ENCODE results near the gene EIF4E3.

The EIF4E3 gene

DNA sequence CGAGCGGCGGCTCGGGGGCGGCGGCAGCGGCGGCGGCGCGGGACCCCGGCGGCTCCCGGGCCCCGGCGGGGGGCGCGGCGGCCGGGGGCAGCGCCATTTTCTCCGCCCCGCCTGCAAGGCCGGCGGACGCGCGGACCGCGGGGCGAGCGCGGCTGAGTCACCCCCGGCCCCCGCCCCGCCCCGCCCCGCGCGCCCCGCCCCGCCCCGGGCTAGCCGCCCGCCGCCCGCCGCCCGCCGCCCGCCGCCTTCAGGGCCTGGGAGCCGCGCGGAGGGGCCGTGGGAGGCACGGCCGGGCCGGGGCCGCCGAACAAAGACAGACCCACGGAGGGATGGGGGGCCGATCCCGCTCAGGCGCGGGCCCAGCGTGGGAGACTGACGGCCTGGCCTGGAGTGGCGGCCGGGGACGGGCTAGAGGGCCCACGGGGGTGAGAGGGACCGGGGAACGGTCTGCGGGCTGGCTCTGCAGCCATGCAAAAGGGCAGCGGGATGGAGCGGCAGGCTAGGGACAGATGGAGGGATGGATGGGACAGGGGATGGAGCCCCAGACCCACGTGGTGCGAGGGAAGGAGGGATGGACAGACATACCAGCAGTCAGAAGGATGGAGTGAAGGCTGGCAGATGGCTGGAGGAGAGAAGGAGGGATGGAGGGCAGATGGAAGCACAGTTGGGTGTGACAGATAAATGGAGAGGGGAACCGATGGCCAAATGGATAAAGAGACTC, at the start of gene EIF4E3:
Gene EIF4E3, minus strand, starts transcription at position 132 of the 721 bp plus-strand sequence. Its CDS starts 35 bp downstream, at position 97.
- Histone ChIP-seq H3K27ac (no peak within 1 kb of the TSS), H3K9me3 (ENCODE audit: low read depth, low read length) (no peaks in the 10 kb centered on the region), H3K36me3 (ENCODE audit: insufficient read depth, low read length) (no peaks in the 10 kb centered on the region), H3K4me3 (peak within 1 kb of the TSS; percentile 73), H3K9ac (ENCODE audit: insufficient read length) (no peak within 1 kb of the TSS)
- TF ChIP-seq EZH2 (IDR thresholded peaks at IDR 0.05) (no peak), POLR2AphosphoS5 (IDR thresholded peaks at IDR 0.05; ENCODE audit: borderline replicate concordance, low read depth, low read length) (no peak), FOXP2 (optimal IDR thresholded peaks at IDR 0.05; ENCODE audit: control extremely low read depth, extremely low read length, insufficient read depth) (no peak)
- DNase-seq (ENCODE audit: low read depth, low spot score), result no peak

GRCh38 chr3:71771884-71772283, 46.7 kb upstream of the EIF4E3 start:
- no peak for DNase-seq (ENCODE audit: low read depth, low spot score)
- H3K27ac ChIP-seq, result no peak overlapping the region
- H3K36me3 ChIP-seq (ENCODE audit: insufficient read depth, low read length), result no peaks in the 10 kb centered on the region; the same call in 1 of the 2 replicates
- TF ChIP-seq FOXP2 (optimal IDR thresholded peaks at IDR 0.05; ENCODE audit: control extremely low read depth, extremely low read length, insufficient read depth), result no peak
- TF ChIP-seq EZH2 (IDR thresholded peaks at IDR 0.05), result no peak
- no peak for TF ChIP-seq POLR2AphosphoS5 (IDR thresholded peaks at IDR 0.05; ENCODE audit: borderline replicate concordance, low read depth, low read length)
- H3K9ac ChIP-seq (ENCODE audit: insufficient read length), result no peak overlapping the region
- no peaks in the 10 kb centered on the region for H3K9me3 ChIP-seq (ENCODE audit: low read depth, low read length)
- H3K4me3 ChIP-seq, result no peak overlapping the region

GRCh38 chr3:71771126-71771525, 45.9 kb upstream of the EIF4E3 start:
- Histone ChIP-seq H3K9ac (ENCODE audit: insufficient read length) (no peak overlapping the region), H3K4me3 (no peak overlapping the region), H3K9me3 (ENCODE audit: low read depth, low read length) (no peaks in the 10 kb centered on the region), H3K36me3 (ENCODE audit: insufficient read depth, low read length) (no peaks in the 10 kb centered on the region), H3K27ac (no peak overlapping the region)
- TF ChIP-seq FOXP2 (optimal IDR thresholded peaks at IDR 0.05; ENCODE audit: control extremely low read depth, extremely low read length, insufficient read depth), result no peak
- TF ChIP-seq POLR2AphosphoS5 (IDR thresholded peaks at IDR 0.05; ENCODE audit: borderline replicate concordance, low read depth, low read length), result no peak
- no peak for TF ChIP-seq EZH2 (IDR thresholded peaks at IDR 0.05)
- no peak for DNase-seq (ENCODE audit: low read depth, low spot score)

DNA sequence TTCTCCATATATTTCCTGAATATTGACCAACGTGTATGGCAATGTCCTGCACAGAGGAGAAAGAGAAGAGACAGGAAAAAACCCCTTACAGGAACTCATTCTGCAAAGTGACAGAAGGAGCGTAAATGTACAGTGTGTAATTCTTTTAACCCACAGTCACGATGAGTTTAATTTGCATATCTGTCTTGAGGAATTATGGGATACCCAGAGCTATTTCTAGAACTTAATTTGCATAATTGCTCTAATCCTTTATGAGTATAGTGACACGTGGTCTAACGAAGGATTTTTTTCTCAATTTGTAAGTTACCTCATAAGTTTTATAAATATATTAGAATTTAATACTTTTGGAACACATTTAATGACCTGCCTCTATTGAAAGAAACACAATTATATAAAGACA, 38.2 kb upstream of the EIF4E3 start:
- no peak overlapping the region for H3K4me3 ChIP-seq
- H3K36me3 ChIP-seq (ENCODE audit: insufficient read depth, low read length), result no peaks in the 10 kb centered on the region
- no peak overlapping the region for H3K9ac ChIP-seq (ENCODE audit: insufficient read length)
- peak overlapping the region; percentile 57; the same call in 1 of the 2 replicates for H3K27ac ChIP-seq
- no peak for DNase-seq (ENCODE audit: low read depth, low spot score)
- no peak for TF ChIP-seq FOXP2 (optimal IDR thresholded peaks at IDR 0.05; ENCODE audit: control extremely low read depth, extremely low read length, insufficient read depth)
- TF ChIP-seq POLR2AphosphoS5 (IDR thresholded peaks at IDR 0.05; ENCODE audit: borderline replicate concordance, low read depth, low read length), result no peak
- TF ChIP-seq EZH2 (IDR thresholded peaks at IDR 0.05), result no peak
- H3K9me3 ChIP-seq (ENCODE audit: low read depth, low read length), result no peaks in the 10 kb centered on the region

GRCh38 chr3:71760140-71760539, 34.9 kb upstream of the EIF4E3 start:
- H3K9me3 ChIP-seq (ENCODE audit: low read depth, low read length), result no peaks in the 10 kb centered on the region
- no peak overlapping the region for H3K9ac ChIP-seq (ENCODE audit: insufficient read length)
- no peak for DNase-seq (ENCODE audit: low read depth, low spot score)
- TF ChIP-seq EZH2 (IDR thresholded peaks at IDR 0.05), result no peak
- H3K36me3 ChIP-seq (ENCODE audit: insufficient read depth, low read length), result no peaks in the 10 kb centered on the region
- H3K4me3 ChIP-seq, result no peak overlapping the region
- H3K27ac ChIP-seq, result no peak overlapping the region

- Histone ChIP-seq H3K4me3 (no peak overlapping the region), H3K9ac (ENCODE audit: insufficient read length) (no peak overlapping the region), H3K36me3 (ENCODE audit: insufficient read depth, low read length) (no peaks in the 10 kb centered on the region), H3K9me3 (ENCODE audit: low read depth, low read length) (no peaks in the 10 kb centered on the region), H3K27ac (no peak overlapping the region)
- no peak for DNase-seq (ENCODE audit: low read depth, low spot score)
- TF ChIP-seq POLR2AphosphoS5 (IDR thresholded peaks at IDR 0.05; ENCODE audit: borderline replicate concordance, low read depth, low read length), result no peak
- TF ChIP-seq FOXP2 (optimal IDR thresholded peaks at IDR 0.05; ENCODE audit: control extremely low read depth, extremely low read length, insufficient read depth), result no peak
- TF ChIP-seq EZH2 (IDR thresholded peaks at IDR 0.05), result no peak
Measured at GRCh38 chr3:71759401-71759800, 34.2 kb upstream of the EIF4E3 start.

DNA sequence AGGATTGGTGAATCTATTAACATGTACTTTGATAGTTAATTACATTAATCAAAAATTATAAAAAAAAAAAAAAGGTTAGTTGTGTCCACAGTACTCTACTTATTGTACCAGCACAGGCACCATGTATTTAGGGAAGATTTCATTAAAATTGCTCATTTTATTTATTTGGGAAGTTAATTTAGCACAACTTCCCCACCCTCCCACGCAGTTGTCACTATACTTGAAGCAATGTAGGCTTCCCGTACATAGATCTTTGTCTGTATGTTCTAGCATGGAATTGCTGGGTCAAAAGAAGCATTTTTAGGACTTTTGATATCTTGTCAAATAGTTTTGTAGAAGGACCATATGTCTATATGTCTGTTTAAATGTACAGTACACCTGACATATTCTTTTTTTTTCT, 32.9 kb upstream of the EIF4E3 start:
- H3K9ac ChIP-seq (ENCODE audit: insufficient read length), result no peak overlapping the region
- no peak for TF ChIP-seq POLR2AphosphoS5 (IDR thresholded peaks at IDR 0.05; ENCODE audit: borderline replicate concordance, low read depth, low read length)
- TF ChIP-seq FOXP2 (optimal IDR thresholded peaks at IDR 0.05; ENCODE audit: control extremely low read depth, extremely low read length, insufficient read depth), result no peak
- TF ChIP-seq EZH2 (IDR thresholded peaks at IDR 0.05), result no peak
- H3K9me3 ChIP-seq (ENCODE audit: low read depth, low read length), result no peaks in the 10 kb centered on the region

DNA sequence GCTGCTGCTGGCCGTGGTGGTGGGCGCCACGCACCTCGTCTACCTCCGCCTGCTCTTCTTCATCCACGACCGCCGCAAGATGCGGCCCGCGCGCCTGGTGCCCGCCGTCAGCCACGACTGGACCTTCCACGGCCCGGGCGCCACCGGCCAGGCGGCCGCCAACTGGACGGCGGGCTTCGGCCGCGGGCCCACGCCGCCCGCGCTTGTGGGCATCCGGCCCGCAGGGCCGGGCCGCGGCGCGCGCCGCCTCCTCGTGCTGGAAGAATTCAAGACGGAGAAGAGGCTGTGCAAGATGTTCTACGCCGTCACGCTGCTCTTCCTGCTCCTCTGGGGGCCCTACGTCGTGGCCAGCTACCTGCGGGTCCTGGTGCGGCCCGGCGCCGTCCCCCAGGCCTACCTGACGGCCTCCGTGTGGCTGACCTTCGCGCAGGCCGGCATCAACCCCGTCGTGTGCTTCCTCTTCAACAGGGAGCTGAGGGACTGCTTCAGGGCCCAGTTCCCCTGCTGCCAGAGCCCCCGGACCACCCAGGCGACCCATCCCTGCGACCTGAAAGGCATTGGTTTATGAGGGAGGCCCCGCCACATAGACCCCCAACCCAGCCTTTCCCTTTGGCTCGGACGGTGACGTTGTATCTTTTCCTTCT, 29.5 kb upstream of the EIF4E3 start:
- no peak for DNase-seq (ENCODE audit: low read depth, low spot score)
- no peak overlapping the region for H3K27ac ChIP-seq
- H3K9me3 ChIP-seq (ENCODE audit: low read depth, low read length), result no peaks in the 10 kb centered on the region
- no peak overlapping the region for H3K9ac ChIP-seq (ENCODE audit: insufficient read length)
- no peaks in the 10 kb centered on the region for H3K36me3 ChIP-seq (ENCODE audit: insufficient read depth, low read length)
- TF ChIP-seq POLR2AphosphoS5 (IDR thresholded peaks at IDR 0.05; ENCODE audit: borderline replicate concordance, low read depth, low read length), result no peak
- no peak for TF ChIP-seq EZH2 (IDR thresholded peaks at IDR 0.05)
- no peak for TF ChIP-seq FOXP2 (optimal IDR thresholded peaks at IDR 0.05; ENCODE audit: control extremely low read depth, extremely low read length, insufficient read depth)
- H3K4me3 ChIP-seq, result no peak overlapping the region

More for the DNA sequence above, 32.9 kb upstream of the EIF4E3 start:
- Histone ChIP-seq H3K27ac (no peak overlapping the region), H3K4me3 (no peak overlapping the region), H3K36me3 (ENCODE audit: insufficient read depth, low read length) (no peaks in the 10 kb centered on the region)
- DNase-seq (ENCODE audit: low read depth, low spot score), result no peak

Measured in SK-N-MC (cell line).